Measurements from ENCODE around the gene FBXL13. TPM values are rescaled to one million over a fixed set of nuclear protein-coding genes. Genes with fewer than 3 reads are reported as not detected.

The FBXL13 gene
- total and polyA plus RNA-seq, 11 donors: 0.16 to 1.2 (median 0.41) TPM; not detected in 1

DNA sequence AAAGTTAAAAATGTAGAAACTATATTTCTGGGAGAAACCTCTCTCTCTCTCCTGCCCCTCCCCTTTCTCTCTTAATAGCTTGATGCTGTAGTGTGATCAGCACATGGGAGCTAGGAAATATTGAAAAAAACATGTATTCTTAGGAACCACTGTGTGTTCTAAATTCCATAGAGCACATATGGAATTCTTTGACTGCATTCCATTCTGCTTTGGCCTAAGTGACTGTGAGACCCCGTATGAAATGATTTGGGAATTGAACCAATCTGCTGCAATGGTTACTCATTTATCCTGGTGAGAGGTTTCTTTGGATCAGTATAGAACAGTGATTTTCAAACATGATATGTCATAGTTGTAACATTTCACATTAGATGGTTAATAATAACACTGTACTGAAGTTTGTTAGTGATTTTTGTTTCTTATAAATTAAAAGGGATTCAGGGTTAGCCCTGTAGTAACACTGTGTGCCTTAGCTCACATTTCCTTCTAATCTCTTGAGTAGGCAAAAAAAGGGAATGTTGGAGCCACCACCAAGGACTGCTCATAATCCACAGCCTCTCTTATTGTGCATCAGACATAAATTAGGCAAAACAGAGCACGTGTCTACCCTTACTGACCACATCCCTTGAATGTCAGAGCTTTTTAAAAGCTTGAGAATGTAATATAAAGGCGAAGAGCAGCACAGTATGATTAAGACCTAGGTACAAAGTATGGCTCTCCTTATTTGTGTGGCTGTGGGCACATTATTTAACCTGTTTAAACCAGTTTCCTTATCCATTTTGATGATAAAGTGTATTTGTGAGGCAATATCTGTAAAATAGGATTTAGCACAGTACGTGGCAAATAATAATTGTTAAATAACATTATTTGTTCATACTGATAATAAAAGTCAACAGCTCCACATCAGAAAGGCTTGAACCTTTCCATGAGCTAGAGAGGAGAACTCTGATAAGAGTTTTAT, 256.7 kb downstream of the FBXL13 start:
- Histone ChIP-seq H3K9me3 (no peaks in the 10 kb centered on the region), H3K4me3 (no peak overlapping the region), H3K27ac (no peak overlapping the region), H3K27me3 (no peaks in the 10 kb centered on the region), H3K4me1 (peaks cover 0 to 3% (median 0%) of the 10 kb centered on the region in 12 donors), H3K36me3 (peaks cover 0 to 9% (median 0%) of the 10 kb centered on the region in 9 donors)
- intact Hi-C loops (cut with DNase I): no loop called here
- DNase-seq (no peak), ATAC-seq (no peak)
- no peak for TF ChIP-seq CTCF (IDR thresholded peaks at IDR 0.05)
- WGBS, 4 donors: 83 to 89% (median 87%) methylated on average over 4 of the region's 4 CpGs

DNA sequence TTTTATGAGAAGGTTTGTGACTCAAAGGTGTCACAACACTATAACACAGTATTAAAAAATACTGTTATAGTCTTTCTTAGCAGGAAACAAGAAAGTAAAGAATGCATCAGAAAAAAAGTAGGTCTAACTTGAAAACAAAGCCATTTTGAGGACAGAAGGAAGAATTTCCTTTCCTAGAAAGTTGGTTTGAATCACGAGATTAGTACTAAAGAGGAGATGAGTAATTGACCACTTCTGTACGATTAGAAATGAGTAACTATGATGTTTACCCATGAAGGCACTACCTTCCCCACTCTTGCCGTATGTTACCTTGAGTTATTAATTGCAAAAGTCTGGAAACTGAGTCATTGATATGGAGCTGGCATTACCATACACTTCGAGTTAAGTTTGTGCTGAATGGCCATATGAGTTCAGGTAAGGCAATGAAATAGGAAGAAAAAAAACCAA, 260.5 kb downstream of the FBXL13 start:
- ATAC-seq: no peak
- no peak for DNase-seq
- WGBS, 4 donors: 79 to 85% (median 82%) methylated on average over 4 of the region's 4 CpGs
- Histone ChIP-seq H3K27me3 (no peaks in the 10 kb centered on the region), H3K9me3 (no peaks in the 10 kb centered on the region), H3K27ac (no peak overlapping the region), H3K4me3 (no peak overlapping the region), H3K4me1 (peaks cover 0 to 23% (median 11%) of the 10 kb centered on the region in 12 donors), H3K36me3 (peaks cover 0 to 7% (median 0%) of the 10 kb centered on the region in 9 donors)
- no peak for TF ChIP-seq CTCF (IDR thresholded peaks at IDR 0.05)
- no peak for TF ChIP-seq POLR2A (IDR thresholded peaks at IDR 0.05)
- intact Hi-C loops (cut with DNase I): no loop called here

DNA sequence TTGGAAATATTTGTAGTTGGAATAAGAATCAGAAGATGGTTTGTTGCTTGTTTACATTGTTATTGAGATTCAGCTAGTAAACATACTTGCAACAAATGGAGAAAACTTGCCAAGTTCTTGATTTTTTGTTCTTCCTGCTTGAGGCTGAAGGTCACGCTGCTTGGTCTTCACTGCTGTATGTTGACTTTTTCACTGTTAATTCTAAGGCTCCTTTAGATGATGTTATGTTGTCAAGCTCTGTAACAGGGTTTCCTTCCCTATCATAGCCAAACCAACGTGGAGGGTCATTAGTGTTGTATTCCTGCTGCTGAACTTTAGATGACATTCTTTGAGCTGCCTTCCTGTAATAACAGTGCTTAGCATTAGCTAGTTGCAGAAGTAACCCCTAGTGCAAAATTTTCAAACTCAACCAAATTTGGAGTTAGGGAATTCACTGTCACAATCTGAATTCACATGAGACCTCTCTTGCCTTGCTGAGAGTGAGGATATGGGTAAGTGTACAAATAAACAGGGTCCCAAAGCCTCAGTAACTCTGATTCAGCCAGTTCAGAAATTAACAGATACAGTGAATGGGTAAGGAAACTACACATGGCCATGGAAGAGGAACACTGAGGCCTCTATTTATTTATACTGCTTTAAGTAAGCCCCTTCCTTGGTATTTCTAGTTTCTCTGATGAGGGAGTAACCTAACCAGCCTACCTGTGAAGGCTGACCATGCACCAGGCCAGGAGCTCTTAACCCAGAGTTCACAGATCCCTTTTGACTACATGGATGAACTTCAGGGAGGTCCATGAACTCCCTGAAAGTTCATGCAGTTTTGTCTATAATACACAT, 261.2 kb downstream of the FBXL13 start:
- H3K36me3 ChIP-seq: peaks cover 0 to 13% (median 0%) of the 10 kb centered on the region in 9 donors
- DNase-seq (no peak), ATAC-seq (no peak)
- H3K4me3 ChIP-seq: no peak overlapping the region
- no peak for TF ChIP-seq CTCF (IDR thresholded peaks at IDR 0.05)
- no peak for TF ChIP-seq POLR2A (IDR thresholded peaks at IDR 0.05)
- no peak overlapping the region for H3K27ac ChIP-seq
- peaks cover 0 to 23% (median 11%) of the 10 kb centered on the region in 12 donors for H3K4me1 ChIP-seq
- intact Hi-C loops (cut with DNase I): no loop called here
- H3K9me3 ChIP-seq: no peaks in the 10 kb centered on the region
- no peaks in the 10 kb centered on the region for H3K27me3 ChIP-seq
- 51 to 73% (median 63%) methylated on average over 2 of the region's 2 CpGs for WGBS, 4 donors
